Peyer's patch (tissue), 4 donors: ENCODE measurements around the gene SLC22A23. TPM values are rescaled to one million over a fixed set of nuclear protein-coding genes. Genes with fewer than 3 reads are reported as not detected.

ENCODE experiments used
- DNase-seq, 3 donors: peaks; one replicate each; pipeline ENCODE4 v3.0.0-alpha.2; 2017 to 2019
- H3K27ac ChIP-seq, 4 donors: fragments of 200-600 bp; sonication (generic); one replicate each; pipeline ENCODE4 v1.5.1; 2016 to 2019
- H3K27me3 ChIP-seq, 2 donors: fragments of 200-600 bp; sonication (generic); one replicate each; pipeline ENCODE4 v1.5.1; 2019
- H3K36me3 ChIP-seq, 3 donors: fragments of 200-600 bp; sonication (generic); one replicate each; pipeline ENCODE4 v1.5.1; 2016 to 2019
- H3K4me1 ChIP-seq, 4 donors: fragments of 200-600 bp; sonication (generic); one replicate each; pipeline ENCODE4 v1.5.1; 2016 to 2019
- H3K4me3 ChIP-seq, 4 donors: fragments of 200-600 bp; sonication (generic); 1 replicate in 3 of 4; 2 replicates in 1 of 4; pipeline ENCODE4 v1.5.1; 2016 to 2019; ENCODE audit warnings: mild to moderate bottlenecking in 1 of 4
- H3K9me3 ChIP-seq, 4 donors: fragments of 200-600 bp; sonication (generic); one replicate each; pipeline ENCODE4 v1.5.1; 2016 to 2019; ENCODE audit warnings: mild to moderate bottlenecking in 1 of 4
- CTCF ChIP-seq, 6 experiments: fragments of 450-650 bp in 4 of 6; fragments of 200-600 bp in 2 of 6; sonication (generic) in 1 of 6; IDR thresholded peaks; one replicate each; pipeline ENCODE4 v1.5.1; 2017 to 2019; ENCODE audit warnings: antibody characterized with exemption in 6 of 6, mild to moderate bottlenecking in 3 of 6, moderate library complexity in 1 of 6
- POLR2A ChIP-seq, 2 donors: fragments of 450-650 bp; IDR thresholded peaks; one replicate each; pipeline ENCODE4 v1.5.1; 2017; ENCODE audit warnings: antibody characterized with exemption in 2 of 2, mild to moderate bottlenecking in 2 of 2, moderate library complexity in 2 of 2
- total RNA-seq, 4 donors: library from RNA; depleted of rRNA; stranded (reverse); fragments of >200 nt; gene quantifications; one replicate each; pipeline ENCODE4 v1.1.0, GENCODE V29; 2016

The SLC22A23 gene
- total RNA-seq, 4 donors from 2014 or later: 22.3 to 145 (median 91.6) TPM

DNA sequence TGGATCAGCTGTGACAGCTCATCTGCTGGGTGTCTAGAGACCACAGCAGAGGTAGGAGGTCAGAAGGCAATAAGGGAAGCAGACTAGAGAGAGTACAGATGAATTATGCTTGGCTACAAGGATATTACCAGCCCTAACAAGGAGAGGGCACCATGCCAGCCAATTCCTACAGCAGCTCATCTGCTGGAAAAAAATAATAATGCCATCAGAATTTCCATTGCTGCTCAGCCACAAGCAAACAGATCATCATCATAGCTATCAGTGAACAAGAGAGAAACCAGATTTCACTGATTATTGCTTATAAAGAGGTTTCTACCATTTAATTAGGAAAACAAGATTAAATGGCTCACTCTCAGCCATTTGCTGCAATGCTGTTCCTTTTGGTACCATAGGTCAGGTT lies 131.6 kb downstream of the SLC22A23 start:
- H3K36me3 ChIP-seq: peaks cover 0 to 19% (median 0%) of the 10 kb centered on the region in 3 donors
- no peak for DNase-seq
- no peaks in the 10 kb centered on the region for H3K9me3 ChIP-seq
- TF ChIP-seq CTCF (IDR thresholded peaks at IDR 0.05) (peak in 1 of 6 experiments; percentile 7), POLR2A (IDR thresholded peaks at IDR 0.05) (no peak)
- H3K4me3 ChIP-seq: no peak overlapping the region
- H3K27me3 ChIP-seq: no peaks in the 10 kb centered on the region
- peaks cover 0 to 4% (median 0%) of the 10 kb centered on the region in 4 donors for H3K4me1 ChIP-seq
- peak overlapping the region in 1 of 4 donors; percentile 53 for H3K27ac ChIP-seq

- no peak overlapping the region for H3K4me3 ChIP-seq
- no peak for DNase-seq
- H3K4me1 ChIP-seq: peaks cover 0 to 4% (median 0%) of the 10 kb centered on the region in 4 donors
- no peaks in the 10 kb centered on the region for H3K9me3 ChIP-seq
- H3K27ac ChIP-seq: peak overlapping the region in 1 of 4 donors; percentile 6
- TF ChIP-seq POLR2A (IDR thresholded peaks at IDR 0.05) (no peak), CTCF (IDR thresholded peaks at IDR 0.05) (no peak)
- peaks cover 0 to 26% (median 0%) of the 10 kb centered on the region in 3 donors for H3K36me3 ChIP-seq
- no peaks in the 10 kb centered on the region for H3K27me3 ChIP-seq
Measured at GRCh38 chr6:3324262-3324942, 132.4 kb downstream of the SLC22A23 start.

DNA sequence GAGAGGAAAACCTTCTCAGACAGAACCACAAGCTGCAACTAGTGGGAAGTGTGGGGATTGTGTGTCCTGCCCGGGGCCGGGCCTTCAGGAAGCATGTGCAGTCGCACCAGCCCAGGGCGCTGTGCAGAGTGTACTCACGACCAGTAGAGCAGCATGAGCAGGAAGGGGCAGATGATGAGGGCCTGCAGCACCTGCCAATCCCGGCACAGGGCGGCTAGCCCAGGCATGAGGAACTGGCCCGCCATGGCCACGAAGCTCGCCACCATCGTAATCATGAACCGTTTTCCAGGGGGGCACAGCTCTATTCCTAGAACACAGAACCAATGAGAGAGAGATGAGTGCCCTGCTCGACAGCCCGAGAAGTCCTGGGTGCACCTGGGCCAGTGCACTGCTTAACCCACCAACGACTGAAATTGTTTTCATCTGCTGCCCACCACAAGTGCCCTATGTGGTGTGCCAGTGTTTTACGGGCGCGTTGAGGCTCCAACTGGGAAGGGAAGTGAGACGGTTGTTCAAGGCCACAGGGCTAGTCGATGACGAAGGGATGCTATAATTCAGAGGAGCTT lies 133.1 kb downstream of the SLC22A23 start:
- Histone ChIP-seq H3K36me3 (peaks cover 0 to 28% (median 0%) of the 10 kb centered on the region in 3 donors), H3K9me3 (no peaks in the 10 kb centered on the region), H3K4me3 (no peak overlapping the region), H3K27me3 (no peaks in the 10 kb centered on the region), H3K27ac (no peak overlapping the region), H3K4me1 (peaks cover 0 to 4% (median 0%) of the 10 kb centered on the region in 4 donors)
- no peak for DNase-seq
- TF ChIP-seq POLR2A (IDR thresholded peaks at IDR 0.05) (no peak), CTCF (IDR thresholded peaks at IDR 0.05) (no peak)

- no peak for TF ChIP-seq CTCF (IDR thresholded peaks at IDR 0.05)
- no peak for TF ChIP-seq POLR2A (IDR thresholded peaks at IDR 0.05)
- no peak for DNase-seq
- Histone ChIP-seq H3K4me1 (peaks cover 0 to 4% (median 0%) of the 10 kb centered on the region in 4 donors), H3K9me3 (no peaks in the 10 kb centered on the region), H3K27ac (no peak overlapping the region), H3K27me3 (no peaks in the 10 kb centered on the region), H3K36me3 (peaks cover 0 to 29% (median 0%) of the 10 kb centered on the region in 3 donors), H3K4me3 (no peak overlapping the region)
Measured at GRCh38 chr6:3323148-3323547, 133.7 kb downstream of the SLC22A23 start.

DNA sequence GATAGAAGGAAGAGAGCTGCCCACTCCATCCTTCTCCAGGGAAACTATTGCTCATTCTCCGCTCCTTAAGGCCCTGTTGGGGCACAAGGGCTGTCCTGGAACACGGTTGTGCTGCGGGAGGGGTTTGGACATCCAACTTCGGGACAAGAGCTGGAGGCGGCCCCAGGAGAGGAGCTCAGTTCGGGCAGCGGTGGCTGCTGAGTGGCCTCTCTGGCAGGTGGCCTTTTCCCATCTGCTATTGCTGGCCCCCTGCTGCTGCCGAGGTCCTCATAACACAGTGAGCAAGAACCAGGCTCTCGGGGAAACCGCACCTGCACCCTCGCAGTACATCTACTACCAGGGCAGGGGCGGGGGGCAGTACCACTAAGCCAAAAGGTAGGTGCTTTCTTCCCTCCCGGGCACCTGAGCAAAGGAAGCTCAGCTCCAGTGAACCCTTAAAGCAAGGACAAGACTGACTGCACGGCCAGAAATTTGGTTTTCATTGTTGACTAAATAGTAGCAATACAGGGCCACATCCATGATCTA lies 134.4 kb downstream of the SLC22A23 start:
- Histone ChIP-seq H3K4me3 (no peak overlapping the region), H3K36me3 (peaks cover 0 to 29% (median 0%) of the 10 kb centered on the region in 3 donors), H3K27ac (no peak overlapping the region), H3K4me1 (peaks cover 0 to 4% (median 0%) of the 10 kb centered on the region in 4 donors), H3K9me3 (no peaks in the 10 kb centered on the region), H3K27me3 (no peaks in the 10 kb centered on the region)
- no peak for DNase-seq
- TF ChIP-seq POLR2A (IDR thresholded peaks at IDR 0.05) (no peak), CTCF (IDR thresholded peaks at IDR 0.05) (no peak)
